K562 (cell line): ENCODE results near the gene MRFAP1. TPM values are rescaled to one million over a fixed set of nuclear protein-coding genes. Genes with fewer than 3 reads are reported as not detected.

Experiments
- ATAC-seq: fragments of 200-7000 bp; cut with Tn5 transposase; 3 replicates; pipeline ENCODE4 v1.9.1; 2020; ENCODE audit warnings: moderate library complexity
- BruUV-seq: library from RNA; stranded (reverse); fragments of 400-500 nt; replicated peaks from 2 replicates; lab custom pipeline; 2021; lab: Mats Ljungman, UMichigan
- CTCF ChIA-PET: fragments of 300-600 bp; formaldehyde crosslinking; extraction: SDS; loops from one replicate; lab custom pipeline; 2021; ENCODE audit warnings: low intra/inter-chr PET ratio; lab: Yijun Ruan, JAX
- POLR2A ChIA-PET: fragments of 300-600, 350-650 bp; sonication (Branson Sonifier 250); formaldehyde crosslinking; extraction: SDS; loops from one replicate; lab custom pipeline; 2021; ENCODE audit warnings: antibody characterized with exemption, inconsistent platforms; lab: Yijun Ruan, JAX
- DNase-seq, 4 experiments: peaks; one replicate each; pipeline versions ENCODE4 v3.0.0 to v3.0.0-alpha.2; 2011 to 2018; ENCODE audit warnings: low spot score in 3 of 4, mixed read lengths in 3 of 4; ENCODE audit errors: extremely low read depth in 1 of 4
- FAIRE-seq: peaks from 2 replicates; lab custom pipeline; 2011; peaks lifted over from hg19 to GRCh38; lab: Jason Lieb, UNC
- H2AFZ ChIP-seq: 2 replicates; pipeline ENCODE4 v1.6.0; 2011; ENCODE audit warnings: low read depth, low read length, control low read depth, inconsistent platforms
- H3K27ac ChIP-seq: fragments of 200-600 bp; 3 replicates; pipeline ENCODE4 v1.8.0; 2011; ENCODE audit warnings: low read depth, mild to moderate bottlenecking, control low read depth, inconsistent platforms, low read length, moderate library complexity, mixed read lengths; ENCODE audit errors: extremely low read depth
- H3K27me3 ChIP-seq, 2 experiments: fragments of 300-600 bp in 1 of 2; 2 replicates in 1 of 2; 3 replicates in 1 of 2; pipeline versions ENCODE4 v1.6.0 to v1.8.0; 2011; ENCODE audit warnings: inconsistent platforms in 2 of 2, low read length in 2 of 2, mild to moderate bottlenecking in 1 of 2, mixed read lengths in 1 of 2, moderate library complexity in 1 of 2; ENCODE audit not compliant: control insufficient read depth in 2 of 2, insufficient read depth in 2 of 2
- H3K36me3 ChIP-seq: fragments of 300-600 bp; 3 replicates; pipeline ENCODE4 v1.8.0; 2011; ENCODE audit warnings: mild to moderate bottlenecking, low read length, inconsistent platforms; ENCODE audit not compliant: control insufficient read depth, insufficient read depth
- H3K4me1 ChIP-seq, 2 experiments: fragments of 200-600 bp in 1 of 2; replicated peaks in 1 of 2; 2 replicates in 1 of 2; 3 replicates in 1 of 2; pipeline versions ENCODE4 v1.5.1 to v1.8.0; 2011; ENCODE audit warnings: inconsistent platforms in 2 of 2, low read length in 2 of 2, mild to moderate bottlenecking in 1 of 2, mixed read lengths in 1 of 2, moderate library complexity in 1 of 2; ENCODE audit not compliant: control insufficient read depth in 2 of 2, insufficient read depth in 2 of 2
- H3K4me2 ChIP-seq: 2 replicates; pipeline ENCODE4 v1.6.1; 2011; ENCODE audit warnings: low read length, control low read depth, inconsistent platforms, mixed read lengths; ENCODE audit not compliant: insufficient read depth
- H3K4me3 ChIP-seq: fragments of 200-600 bp; sonication (generic), shearing (Covaris generic); 2 replicates; pipeline ENCODE4 v1.5.1; 2016; ENCODE audit warnings: control low read depth, inconsistent platforms
- H3K79me2 ChIP-seq: fragments of 200-600 bp; 3 replicates; pipeline ENCODE4 v1.8.0; 2011; ENCODE audit warnings: low read length, inconsistent platforms; ENCODE audit not compliant: control insufficient read depth, insufficient read depth
- H3K9ac ChIP-seq, 2 experiments: 2 replicates each; pipeline versions ENCODE4 v1.6.0 to v1.6.1; 2011; ENCODE audit warnings: low read depth in 2 of 2, low read length in 2 of 2, control low read depth in 1 of 2, inconsistent platforms in 1 of 2, mild to moderate bottlenecking in 1 of 2, mixed read lengths in 1 of 2; ENCODE audit not compliant: insufficient read depth in 1 of 2
- H3K9me1 ChIP-seq: one replicate; pipeline ENCODE4 v1.6.0; 2011; ENCODE audit warnings: inconsistent platforms, mild to moderate bottlenecking, low read length, moderate library complexity; ENCODE audit not compliant: control insufficient read depth, insufficient read depth
- H3K9me3 ChIP-seq: replicated peaks from 2 replicates; pipeline ENCODE4 v1.5.1; 2011; ENCODE audit warnings: low read depth, low read length, inconsistent platforms; ENCODE audit not compliant: control insufficient read depth, insufficient read depth
- H4K20me1 ChIP-seq: replicated peaks from 2 replicates; pipeline ENCODE4 v1.6.1; 2011; ENCODE audit warnings: low read length, inconsistent platforms, mixed read lengths; ENCODE audit not compliant: control insufficient read depth, insufficient read depth
- DPF2 ChIP-seq: fragments of 450-650 bp; IDR thresholded peaks from 2 replicates; pipeline ENCODE4 v1.6.1; 2016
- MAFG ChIP-seq: fragments of 450-650 bp; conservative IDR thresholded peaks from 2 replicates; pipeline ENCODE4 v1.6.1; 2016; ENCODE audit warnings: missing genetic modification characterization, missing compliant biosample characterization
- NR2C1 ChIP-seq, 2 experiments: fragments of 450-650 bp; IDR thresholded peaks; 2 replicates each; pipeline ENCODE4 v1.6.1; 2017; ENCODE audit warnings: mild to moderate bottlenecking in 2 of 2, antibody characterized with exemption in 1 of 2, inconsistent platforms in 1 of 2, missing compliant biosample characterization in 1 of 2, missing genetic modification characterization in 1 of 2
- PCBP1 ChIP-seq: fragments of 200-400 bp; formaldehyde crosslinking; IDR thresholded peaks from 2 replicates; pipeline ENCODE4 v1.6.1; 2018; ENCODE audit warnings: mild to moderate bottlenecking, low read depth, low read length; ENCODE audit not compliant: poor library complexity, severe bottlenecking
- RFX5 ChIP-seq: IDR thresholded peaks from 2 replicates; pipeline ENCODE4 v1.6.1; 2011; ENCODE audit warnings: low read depth, mild to moderate bottlenecking, improper control_type of control experiment, low read length
- WGBS: fragments of 100-300 bp; shearing (Covaris generic); methylation state at CpG from one replicate; pipeline ENCODE4 v1.1.6; 2016; ENCODE audit warnings: low coverage, mixed read lengths; ENCODE audit not compliant: insufficient coverage; ENCODE audit errors: missing lambda C conversion rate; 5-methylcytosine and 5-hydroxymethylcytosine counted together
- in situ Hi-C: fragments of 300-500 bp; cut with MboI; formaldehyde crosslinking; loops from 4 replicates; pipeline ENCODE4 v1.15.0; 2018; ENCODE audit warnings: inconsistent platforms, mixed read lengths
- intact Hi-C: fragments of 100-400 bp; cut with micrococcal nuclease; formaldehyde crosslinking; loops from 2 replicates; pipeline ENCODE4 v1.14.2; 2022
- polyA plus RNA-seq, 8 experiments: library from polyadenylated mRNA; depleted of rRNA in 4 of 8; stranded (reverse) in 5 of 8; unstranded in 3 of 8; fragments of >200 nt; fragmentation: Nextera tagmentation in 2 of 8; fragmentation: Illumina TruSeq in 1 of 8; extraction: Ambion mirVana in 2 of 8; extraction: Trizol in 1 of 8; gene quantifications; 2 replicates each; pipeline versions ENCODE4 v1.2.1 to v1.2.3, GENCODE V29; 2011 to 2014; ENCODE audit warnings: inconsistent platforms in 1 of 8, missing spikeins in 1 of 8
- total RNA-seq, 7 experiments: library from RNA; depleted of rRNA in 6 of 7; stranded (reverse); fragments of >200 nt in 6 of 7; fragmentation: Illumina TruSeq in 2 of 7; extraction: Trizol in 2 of 7; gene quantifications; 2 replicates each; pipeline versions ENCODE4 v1.2.1 to v1.2.3, GENCODE V29; 2011 to 2021; ENCODE audit warnings: low replicate concordance in 1 of 7

Gene MRFAP1
- total and polyA plus RNA-seq, 9 of the 15 experiments (the other 6 are each of a cell fraction or from before 2014, with no cell fraction given): 46.0 to 270 (median 151) TPM

GRCh38 chr4:6663596-6664393, 23.3 kb downstream of the MRFAP1 start:
- H4K20me1 ChIP-seq: no peaks in the 10 kb centered on the region
- H2AFZ ChIP-seq: no peak overlapping the region; the same call in 1 of the 2 replicates
- H3K9me1 ChIP-seq: no peaks in the 10 kb centered on the region
- POLR2A ChIA-PET: interaction anchor here (0.6 to 4.4 kb wide), 3 partner anchors 9 to 25 kb away, joined by 3 to 40 read pairs (median 4); a partner anchor contains a TSS
- H3K9me3 ChIP-seq: 0 out of 2 replicates have a peak, but pooled peaks cover 3% of the 10 kb centered on the region
- no peak overlapping the region for H3K4me3 ChIP-seq
- H3K36me3 ChIP-seq: no peaks in the 10 kb centered on the region
- no peak overlapping the region for H3K9ac ChIP-seq
- BruUV-seq: no TSS peak
- 0 out of 5 replicates have a peak, but pooled peaks cover 3 to 5% of the 10 kb centered on the region in 2 experiments for H3K27me3 ChIP-seq
- 65% methylated on average over 29 of the region's 55 CpGs for WGBS
- DNase-seq: no peak
- H3K79me2 ChIP-seq: no peaks in the 10 kb centered on the region
- intact Hi-C loops: no loop called here
- no peak for ATAC-seq
- H3K4me1 ChIP-seq: peaks cover 0 to 15% of the 10 kb centered on the region in 2 experiments; a peak in 3 of 5 replicates
- CTCF ChIA-PET: no interaction called here
- TF ChIP-seq MAFG (no peak), RFX5 (no peak), NR2C1 (IDR thresholded peaks at IDR 0.05) (no peak), NR2C1 (tag; IDR thresholded peaks at IDR 0.05) (no peak), DPF2 (no peak), PCBP1 (no peak)
- no peak overlapping the region for H3K4me2 ChIP-seq
- FAIRE-seq: no peak
- no peak overlapping the region for H3K27ac ChIP-seq
- in situ Hi-C loops: no loop called here
